ELR (cell line): ENCODE measurements around the gene HHATL.

Experiments used
- DNase-seq: peaks from one replicate; pipeline ENCODE4 v3.0.0-alpha.2; 2015; ENCODE audit warnings: low read depth

The HHATL gene, protein sequence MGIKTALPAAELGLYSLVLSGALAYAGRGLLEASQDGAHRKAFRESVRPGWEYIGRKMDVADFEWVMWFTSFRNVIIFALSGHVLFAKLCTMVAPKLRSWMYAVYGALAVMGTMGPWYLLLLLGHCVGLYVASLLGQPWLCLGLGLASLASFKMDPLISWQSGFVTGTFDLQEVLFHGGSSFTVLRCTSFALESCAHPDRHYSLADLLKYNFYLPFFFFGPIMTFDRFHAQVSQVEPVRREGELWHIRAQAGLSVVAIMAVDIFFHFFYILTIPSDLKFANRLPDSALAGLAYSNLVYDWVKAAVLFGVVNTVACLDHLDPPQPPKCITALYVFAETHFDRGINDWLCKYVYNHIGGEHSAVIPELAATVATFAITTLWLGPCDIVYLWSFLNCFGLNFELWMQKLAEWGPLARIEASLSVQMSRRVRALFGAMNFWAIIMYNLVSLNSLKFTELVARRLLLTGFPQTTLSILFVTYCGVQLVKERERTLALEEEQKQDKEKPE

DNA sequence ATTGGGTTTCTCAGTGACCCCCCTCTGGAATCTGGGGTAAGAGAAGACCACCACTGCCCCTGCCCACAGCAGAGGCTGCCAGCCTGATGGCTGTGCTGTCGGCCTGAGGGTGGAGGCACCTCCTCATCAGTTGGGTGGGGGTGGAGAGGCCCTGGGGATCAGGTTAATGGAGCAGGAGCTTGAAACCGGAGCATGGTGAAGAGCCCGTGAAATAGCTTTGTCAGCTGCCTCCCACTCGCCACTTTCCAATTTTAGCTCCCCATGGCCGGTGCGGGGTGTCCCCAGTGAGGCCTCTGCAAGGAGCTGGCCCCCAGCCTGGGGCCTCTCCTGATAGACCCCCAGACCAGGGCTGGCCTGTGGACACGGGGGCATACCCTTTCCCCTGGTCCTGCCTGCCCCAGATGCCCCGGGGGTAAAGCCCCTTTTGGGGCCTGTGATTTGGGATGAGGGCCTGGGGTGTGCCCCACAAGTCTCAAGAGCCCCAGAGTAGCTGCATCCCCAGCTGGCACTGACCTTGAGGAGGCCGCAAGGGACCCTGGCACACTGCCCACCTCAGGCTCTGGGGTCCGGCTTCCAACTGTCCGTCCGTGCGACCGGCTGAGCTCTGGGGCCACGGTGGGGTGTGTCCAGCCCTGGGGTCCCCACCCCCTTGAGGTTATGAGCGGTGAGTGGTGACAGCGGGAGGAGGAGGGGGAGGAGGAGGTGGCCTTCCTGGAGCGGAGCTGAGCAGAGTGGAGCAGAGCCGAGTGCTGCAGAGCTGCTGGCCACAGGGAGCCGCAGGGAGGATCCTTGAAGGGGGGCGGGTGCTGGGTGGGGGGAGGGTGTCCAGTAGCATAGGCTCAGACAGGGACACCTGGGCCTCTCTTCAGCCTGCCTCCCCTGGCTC lies at the start of gene HHATL:
Gene HHATL, minus strand, starts transcription at position 733 of the 886 bp plus-strand sequence. CDS start 1,972 bp downstream, outside the sequence.
- DNase-seq: no peak

DNA sequence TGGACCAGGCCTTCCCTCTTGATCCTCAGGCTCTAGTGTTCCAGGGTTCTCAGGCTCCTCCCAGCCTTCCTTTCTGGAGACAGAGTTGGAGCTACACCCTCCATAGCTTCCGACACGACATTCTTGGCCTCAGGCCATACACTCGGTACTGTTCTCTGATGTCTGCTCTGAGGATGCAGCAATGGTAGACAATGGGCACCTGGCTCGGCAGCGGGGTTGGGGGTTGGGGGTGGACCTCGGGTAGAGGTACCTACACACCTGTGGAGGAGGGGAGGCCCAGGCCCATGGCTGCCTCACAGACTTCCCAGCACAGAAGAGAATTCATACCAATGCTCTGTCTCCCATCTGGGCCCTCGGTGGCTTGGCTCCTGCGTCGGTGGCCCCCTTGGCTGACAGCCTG lies 49.0 kb upstream of the HHATL start:
- DNase-seq: no peak

DNA sequence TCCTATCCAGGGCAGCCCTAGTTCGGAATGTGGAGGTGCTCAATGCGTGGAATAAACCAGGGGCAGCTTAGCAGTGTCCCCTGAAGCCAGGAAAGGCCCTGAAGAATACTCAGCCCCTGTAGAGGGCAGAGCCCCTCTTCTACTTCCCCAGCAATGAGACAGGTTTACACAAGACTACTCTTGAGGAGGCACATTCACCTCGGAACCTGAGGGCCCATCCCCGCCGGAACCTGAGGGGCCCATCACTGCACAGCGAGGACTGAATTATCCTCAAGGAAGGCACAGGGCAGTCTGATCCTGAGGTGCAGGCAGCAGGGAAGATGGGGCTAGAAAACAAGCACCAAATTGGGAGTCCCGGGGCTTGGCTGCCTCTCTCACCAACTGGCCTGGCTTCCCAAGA lies 48.2 kb upstream of the HHATL start:
- no peak for DNase-seq

DNA sequence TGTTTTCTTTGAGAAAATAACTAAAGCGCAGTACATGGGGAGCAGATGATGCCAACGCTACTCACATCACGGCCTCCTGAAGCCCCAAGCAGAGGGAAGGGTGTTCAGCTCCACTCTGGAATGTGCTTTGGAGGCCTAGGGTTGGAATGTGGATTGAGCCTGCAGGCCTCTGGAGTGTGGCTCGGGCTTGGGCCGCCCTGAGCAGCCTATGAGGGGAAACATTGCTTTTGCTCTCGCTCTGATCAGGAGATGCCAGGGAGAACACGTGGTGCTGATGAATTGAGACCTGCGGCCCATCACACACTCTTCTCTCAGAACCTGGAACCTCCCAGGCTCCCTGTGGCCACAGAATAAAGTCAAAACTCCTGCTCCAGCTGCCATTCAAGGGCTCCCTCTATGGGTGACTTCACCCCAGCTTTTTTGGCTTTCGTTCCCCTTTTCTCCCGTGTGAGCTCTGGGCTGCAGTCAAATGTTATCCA lies 47.2 kb upstream of the HHATL start:
- peak; percentile 43 for DNase-seq

DNA sequence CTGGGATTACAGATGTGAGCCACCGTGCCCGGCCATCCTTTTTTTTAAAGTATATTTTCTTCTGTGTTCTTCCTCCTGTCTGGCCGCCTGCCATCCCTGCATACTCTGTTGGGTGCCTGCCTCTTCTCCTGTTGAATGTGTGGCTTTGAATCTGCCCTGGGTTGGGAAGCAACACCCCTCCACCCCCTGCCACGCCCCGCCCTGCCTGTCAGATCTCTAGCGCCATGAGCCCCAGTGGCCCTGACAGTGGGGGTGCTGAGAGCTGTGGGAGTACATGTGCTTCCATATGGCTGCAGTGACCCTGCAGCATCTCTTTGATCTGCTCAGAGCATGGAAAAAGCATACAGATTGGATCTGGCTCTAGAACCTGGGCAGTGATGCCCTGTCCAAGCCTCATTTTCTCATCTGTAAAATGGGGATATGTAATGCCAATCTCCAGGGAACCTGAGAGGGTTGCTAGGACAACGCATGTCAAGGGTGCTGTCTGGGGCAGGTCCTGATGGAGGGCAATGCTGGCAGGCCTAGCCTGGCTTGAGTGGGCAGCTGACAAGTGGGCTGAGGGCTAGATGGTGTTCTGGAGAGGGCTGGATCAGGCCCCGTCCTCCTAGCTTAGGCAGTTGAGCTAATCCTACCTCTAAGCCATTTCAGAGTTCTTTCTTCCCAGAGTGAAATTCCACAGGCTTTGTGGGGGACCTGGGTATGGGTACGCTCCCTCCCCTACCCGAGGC lies 46.6 kb upstream of the HHATL start:
- DNase-seq: no peak

DNA sequence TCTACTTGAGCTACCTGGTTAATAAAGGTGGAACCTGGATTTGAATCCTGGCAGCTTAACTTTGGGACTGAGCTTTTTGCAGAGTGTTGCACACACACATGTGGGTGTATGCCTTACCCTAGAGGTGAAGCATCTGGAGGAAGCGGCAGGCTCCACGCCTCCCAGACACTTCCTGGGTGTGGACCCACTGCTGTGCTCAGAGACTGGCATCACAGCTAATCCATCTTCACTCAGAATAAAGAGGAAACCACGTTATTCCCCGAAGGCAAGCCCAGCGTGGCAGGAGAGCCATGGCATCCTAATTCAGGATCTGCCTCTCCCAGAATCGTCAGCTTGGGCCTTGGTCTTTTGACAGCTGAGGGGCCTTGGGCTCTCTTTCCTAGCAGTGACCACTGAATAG lies 45.0 kb upstream of the HHATL start:
- no peak for DNase-seq

DNA sequence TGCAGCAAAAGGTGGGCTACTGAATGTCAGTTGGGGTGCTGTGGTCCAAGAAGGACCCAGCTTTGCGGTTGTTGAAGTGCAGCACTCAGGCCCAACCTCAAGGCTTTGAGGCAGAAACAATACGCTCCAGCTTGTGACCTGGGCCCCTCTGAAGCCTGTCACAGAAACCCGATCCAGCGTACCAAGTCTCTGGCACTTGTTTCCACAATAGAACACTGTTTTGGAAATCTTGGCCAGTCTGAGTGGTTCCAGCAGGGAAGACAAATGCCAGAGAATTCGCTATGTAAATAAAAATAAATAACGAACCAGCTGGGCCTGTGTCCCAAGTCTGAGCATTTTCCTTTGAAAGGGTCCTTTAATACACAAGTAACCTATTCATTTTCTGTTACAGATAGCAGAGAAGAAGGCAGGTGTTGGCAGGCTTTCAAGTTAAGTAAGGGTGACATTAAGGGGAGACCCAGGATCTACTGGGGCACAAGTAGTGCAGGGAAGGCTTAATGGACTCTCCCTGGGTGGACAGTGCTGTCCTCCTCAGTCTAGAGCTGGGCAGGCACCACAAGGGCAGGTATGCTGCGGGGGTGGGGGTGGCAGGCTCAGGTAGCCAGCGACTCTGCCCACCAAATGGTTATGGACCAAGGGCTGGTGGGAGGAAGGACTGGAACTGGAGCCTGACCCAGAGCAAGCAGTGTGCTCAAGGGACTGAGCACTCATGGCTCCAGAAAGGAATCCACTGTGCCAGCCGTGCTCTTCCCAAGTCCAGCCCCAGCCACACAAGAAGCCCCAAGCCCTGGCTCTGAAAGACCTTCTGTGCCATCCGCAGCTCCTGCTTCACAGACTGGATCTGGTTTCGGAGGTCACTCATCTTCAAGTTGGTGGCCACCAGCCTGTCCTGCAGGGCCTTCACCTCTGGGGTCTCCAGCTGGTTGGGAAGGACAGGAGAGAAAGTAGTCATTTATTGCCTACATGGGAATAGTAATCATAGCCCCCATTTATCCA lies 44.2 kb upstream of the HHATL start:
- DNase-seq: no peak

DNA sequence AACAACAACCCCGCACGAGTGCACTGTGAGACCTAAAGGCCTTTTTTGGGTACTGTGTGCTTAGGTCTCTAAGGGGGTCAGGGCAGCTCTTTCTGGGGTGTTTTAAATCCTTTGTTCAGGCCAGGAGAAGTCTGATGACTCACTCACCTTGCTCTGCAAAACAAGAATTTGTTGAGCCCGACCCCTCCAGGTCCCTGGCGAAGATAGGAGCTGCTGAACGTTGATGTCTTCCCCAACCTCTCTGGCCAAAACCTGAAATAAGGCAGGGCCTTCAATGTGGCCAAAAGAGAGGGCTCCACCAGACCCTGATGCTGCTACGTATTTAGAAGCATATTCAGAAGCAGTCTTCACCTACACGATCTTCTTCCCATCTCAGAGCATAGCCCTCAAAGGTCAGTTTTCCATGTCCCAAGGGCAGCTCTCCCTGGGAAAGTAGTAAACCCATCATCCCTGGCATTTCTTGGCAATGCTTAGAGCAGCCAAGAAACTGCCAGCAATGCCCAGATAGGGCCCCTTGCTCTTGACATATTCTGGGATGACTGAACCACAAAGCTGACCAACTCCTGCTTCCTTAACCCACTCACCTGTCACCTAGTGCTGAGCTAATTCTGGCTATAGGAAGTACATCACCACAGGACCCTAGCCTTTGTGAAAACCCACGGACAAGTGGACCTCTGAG lies 43.3 kb upstream of the HHATL start:
- DNase-seq: no peak

DNA sequence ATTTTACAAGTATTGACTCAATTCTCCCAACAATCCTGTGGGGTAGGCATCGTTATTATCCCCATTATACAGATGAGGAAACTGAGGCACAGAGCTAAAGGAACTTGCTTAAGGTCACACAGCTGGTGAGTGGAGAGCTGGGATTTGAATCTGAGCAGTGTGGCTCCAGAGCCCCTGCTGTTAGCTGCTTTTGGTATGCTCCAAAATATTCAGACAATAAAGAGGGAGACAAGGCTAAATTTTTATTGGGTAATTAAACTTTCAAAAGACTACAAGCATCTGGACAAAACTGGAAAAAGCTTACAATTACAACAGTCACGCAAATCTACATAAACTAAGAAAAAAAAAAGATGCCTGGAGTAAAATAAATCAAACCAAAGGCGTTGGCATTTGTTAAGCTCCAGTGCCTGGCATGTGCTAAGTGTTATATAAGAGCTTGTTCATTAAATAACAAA lies 42.7 kb upstream of the HHATL start:
- no peak for DNase-seq

DNA sequence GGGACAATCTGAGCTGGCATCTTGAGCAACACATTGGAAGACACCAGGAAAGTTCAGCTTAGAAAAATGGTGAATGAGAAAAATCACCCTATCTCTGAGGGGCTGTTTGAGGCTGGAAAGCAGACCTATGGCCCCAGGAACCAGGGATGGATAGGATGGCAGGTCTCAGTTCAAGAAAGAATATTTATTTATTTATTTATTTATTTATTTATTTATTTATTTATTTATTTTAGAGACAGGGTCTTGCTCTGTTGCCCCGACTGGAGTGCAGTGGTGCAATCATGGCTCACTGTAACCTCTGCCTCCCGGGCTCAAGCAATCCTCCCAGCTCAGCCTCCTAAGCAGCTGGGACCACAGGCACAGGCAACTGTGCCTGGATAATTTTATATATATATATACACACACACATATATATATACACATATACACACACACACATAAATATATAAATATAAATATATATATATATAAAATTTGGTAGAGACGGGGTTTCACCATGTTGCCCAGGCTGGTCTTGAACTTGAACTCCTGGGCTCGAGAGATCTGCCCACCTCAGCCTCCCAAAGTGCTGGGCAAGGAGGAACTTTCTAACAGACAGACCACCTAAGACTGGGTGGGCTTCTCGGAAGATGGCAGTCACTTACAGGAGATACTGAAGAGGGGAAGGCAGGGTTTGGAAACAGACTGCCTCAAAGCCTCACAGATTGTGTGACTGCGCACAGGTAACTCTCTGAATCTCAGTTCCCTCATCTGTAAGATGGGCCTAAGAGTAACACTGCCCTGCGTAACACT lies 40.8 kb upstream of the HHATL start:
- no peak for DNase-seq

DNA sequence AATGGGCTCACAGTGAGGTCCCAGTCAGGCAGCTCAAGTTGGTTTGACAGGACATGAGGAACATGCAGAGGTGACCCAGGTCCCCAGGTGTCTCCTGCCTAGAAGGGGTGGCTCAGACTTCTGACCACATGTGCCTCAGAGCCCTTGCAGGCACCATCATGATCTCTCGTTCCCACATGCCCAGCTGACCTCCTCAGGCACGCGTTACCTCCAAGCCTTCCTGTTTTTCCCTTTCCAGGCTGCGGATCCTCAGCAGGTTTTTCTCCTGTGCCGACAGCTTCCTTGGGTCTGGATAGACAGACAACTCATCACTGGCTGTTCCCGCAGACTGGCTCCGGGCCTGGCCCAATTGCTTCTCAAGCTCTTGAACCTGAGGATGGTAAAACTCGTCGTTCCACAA lies 40.1 kb upstream of the HHATL start:
- no peak for DNase-seq

DNA sequence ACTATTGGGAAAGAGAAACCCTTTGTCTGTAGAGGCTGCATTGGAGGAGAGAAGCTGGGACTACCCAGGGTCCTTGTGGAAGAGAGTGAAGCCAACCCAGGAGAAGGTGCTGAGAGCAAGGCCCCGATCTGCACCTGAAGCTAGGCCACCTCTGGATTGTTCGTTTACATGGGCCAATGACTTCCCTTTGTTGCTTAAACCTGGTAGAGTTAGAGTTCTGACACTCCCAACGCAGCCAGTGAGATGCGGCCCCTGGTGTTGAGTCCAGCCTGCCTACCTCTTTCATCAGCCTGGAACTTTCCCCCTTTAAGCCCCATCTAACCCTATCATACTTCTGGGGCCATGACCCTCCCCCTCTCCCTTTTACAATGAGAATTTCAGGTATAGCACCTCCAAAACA lies 39.7 kb upstream of the HHATL start:
- DNase-seq: no peak

DNA sequence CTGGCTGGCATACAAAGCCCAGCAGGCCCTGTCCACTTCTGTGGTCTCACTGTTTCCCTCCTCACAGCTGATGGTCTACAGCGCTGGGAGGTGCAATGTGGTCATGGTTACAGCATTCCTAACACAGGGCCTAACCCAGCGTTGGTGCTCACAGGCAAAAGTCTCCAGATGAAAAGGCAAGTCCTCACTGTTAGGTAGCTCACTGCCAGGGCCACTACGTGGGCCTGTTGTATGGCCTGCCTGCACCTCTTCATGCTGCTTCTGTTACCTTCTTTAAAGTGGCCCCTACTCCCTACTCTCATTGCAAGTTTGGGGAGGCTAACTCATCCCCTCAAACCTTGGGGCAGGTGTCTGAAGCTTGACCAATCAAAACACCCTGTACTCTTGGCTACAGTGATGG lies 39.2 kb upstream of the HHATL start:
- DNase-seq: no peak

DNA sequence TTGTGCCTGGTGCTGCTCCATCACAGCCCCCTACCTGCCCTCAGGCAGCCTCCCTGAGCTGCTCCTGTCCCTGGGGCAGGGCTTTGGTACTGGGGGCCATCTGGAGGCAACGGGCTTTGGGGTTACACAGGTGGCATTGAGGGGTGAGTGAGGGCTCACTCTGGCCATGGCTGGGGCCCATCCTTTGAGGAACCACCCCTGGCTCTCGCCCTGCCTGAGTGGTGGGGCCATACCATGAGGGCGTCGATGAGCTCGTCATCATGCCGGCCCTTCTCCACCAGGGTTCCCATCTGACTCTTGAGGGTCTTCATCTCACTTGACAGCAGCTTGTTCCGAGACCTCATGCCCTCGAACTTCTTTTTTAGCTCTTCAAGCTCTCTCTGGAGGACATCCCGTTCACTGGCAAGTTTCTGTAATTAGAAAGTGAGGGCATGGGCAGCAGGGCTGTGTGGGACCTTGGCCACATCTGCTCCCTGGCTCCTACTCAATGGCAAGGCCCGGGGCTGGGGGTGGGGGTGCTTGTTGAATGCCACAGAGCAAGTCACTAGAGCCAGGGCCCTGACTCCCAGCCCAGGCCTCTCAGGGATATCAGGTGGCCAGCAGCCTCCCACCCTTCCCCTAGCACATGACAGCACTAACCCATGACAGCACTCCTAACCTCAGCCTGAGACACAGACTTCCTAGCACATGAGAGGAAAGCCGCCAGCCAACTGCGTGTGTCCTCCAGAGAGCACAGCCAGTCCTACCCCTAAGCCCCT lies 37.0 kb upstream of the HHATL start:
- DNase-seq: no peak

DNA sequence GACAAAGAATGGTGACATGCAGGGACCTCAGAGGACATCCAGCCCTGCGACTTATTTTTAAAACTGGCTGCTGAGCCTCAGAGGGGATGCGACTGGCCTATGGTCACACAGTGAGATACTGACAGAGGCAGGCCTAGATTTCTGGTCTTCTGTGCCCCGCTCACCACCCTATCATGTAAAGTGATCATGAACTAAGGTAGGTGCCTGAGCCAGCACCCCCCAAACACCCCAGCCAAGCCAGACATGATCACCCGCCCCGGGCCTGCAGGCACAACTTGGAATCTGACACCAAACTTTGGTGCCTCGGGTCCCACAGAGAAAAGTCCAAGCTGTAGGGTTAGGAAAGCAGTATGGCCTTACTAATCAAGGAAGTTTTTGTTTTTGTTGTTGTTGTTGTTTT lies 33.9 kb upstream of the HHATL start:
- DNase-seq: no peak

DNA sequence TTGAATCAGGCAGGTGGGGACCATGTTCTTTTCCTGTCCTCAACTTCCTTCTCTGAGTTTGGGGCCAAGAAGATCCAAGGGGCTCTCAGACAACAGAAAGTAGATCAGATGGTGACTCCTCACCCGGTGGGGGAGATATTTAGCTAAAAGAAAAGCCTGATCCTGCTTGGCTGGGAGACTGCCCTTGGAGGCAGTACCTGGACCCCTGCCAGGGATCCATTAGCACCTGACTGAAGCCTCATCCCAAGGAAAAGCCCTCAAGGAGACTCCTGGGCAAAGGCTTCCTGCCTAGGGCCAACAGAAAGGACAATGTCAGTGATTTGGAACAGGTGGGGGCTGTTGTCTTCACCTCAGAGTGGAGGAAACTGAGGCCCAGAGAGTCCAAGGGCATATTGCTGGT lies 33.5 kb upstream of the HHATL start:
- no peak for DNase-seq

DNA sequence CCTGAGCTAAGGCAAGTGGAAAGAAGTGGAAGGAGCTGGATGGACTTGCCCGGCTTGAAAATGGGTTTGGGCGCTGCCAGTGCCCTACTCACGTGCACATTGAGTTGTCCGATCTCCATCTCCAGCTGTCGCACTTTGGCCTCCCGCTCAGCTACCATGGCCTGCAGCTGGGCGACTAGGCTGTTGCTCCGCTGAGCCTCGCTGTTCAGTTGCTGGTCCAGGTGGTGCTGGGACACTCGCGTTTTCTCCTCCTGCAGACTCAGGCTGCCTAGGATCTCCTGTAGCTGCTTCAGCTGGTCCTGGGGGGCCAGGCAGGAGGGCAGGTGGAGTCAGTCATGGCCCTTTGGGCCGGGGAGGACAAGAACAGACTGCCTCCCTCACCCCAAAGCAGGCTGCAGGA lies 33.0 kb upstream of the HHATL start:
- DNase-seq: no peak

DNA sequence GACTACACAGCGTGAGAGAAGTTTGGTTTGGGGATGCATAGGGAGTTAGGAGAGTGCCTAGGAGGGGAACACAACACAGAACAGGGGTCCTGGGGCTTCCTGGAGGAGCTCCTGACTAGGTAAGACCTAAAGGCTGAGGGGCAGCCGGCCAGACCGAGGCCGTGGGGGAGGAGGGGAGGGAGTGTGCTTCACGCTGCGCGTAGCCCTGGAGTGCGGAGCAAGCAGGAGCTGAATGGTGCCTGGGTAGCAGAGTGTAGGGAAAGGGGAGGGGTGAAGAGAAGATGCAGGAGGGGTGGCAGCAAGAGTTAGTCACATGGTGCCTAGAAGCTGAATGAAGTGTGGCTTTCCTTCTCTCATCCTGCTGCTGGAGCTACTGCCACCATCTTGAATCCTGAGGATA lies 32.4 kb upstream of the HHATL start:
- DNase-seq: no peak
